Measurements from ENCODE around the gene PDE11A.

DNA sequence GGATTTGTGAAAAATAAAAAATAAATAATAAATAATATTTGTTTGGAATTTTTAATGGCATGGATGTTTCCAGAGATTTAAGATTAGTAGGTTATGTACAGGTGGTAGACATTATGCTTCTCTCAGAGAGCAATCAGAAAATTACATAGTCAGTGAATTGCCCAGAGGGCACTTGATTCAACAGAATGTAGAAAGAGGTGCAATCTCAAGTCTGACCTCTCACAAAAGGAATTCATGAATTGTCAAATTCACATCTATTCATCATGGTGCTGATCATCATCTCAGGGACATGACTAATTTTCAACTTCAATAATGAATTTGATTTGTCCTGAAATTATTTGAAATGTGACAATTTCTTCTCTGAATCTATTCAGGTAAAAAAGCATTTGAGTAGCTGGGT is 172.5 kb downstream of the PDE11A start:
- TF ChIP-seq ATF3 (IDR thresholded peaks at IDR 0.05) (no peak), RAD21 (IDR thresholded peaks at IDR 0.05; ENCODE audit: low read depth) (no peak), CEBPB (IDR thresholded peaks at IDR 0.05; ENCODE audit: low read depth) (no peak), ZBTB33 (IDR thresholded peaks at IDR 0.05; ENCODE audit: extremely low read depth, insufficient replicate concordance, low read length) (no peak), TCF7L2 (IDR thresholded peaks at IDR 0.05; ENCODE audit: borderline replicate concordance, extremely low read depth, insufficient read depth, insufficient read length) (no peak)
- TF ChIP-seq, protein P1, sequence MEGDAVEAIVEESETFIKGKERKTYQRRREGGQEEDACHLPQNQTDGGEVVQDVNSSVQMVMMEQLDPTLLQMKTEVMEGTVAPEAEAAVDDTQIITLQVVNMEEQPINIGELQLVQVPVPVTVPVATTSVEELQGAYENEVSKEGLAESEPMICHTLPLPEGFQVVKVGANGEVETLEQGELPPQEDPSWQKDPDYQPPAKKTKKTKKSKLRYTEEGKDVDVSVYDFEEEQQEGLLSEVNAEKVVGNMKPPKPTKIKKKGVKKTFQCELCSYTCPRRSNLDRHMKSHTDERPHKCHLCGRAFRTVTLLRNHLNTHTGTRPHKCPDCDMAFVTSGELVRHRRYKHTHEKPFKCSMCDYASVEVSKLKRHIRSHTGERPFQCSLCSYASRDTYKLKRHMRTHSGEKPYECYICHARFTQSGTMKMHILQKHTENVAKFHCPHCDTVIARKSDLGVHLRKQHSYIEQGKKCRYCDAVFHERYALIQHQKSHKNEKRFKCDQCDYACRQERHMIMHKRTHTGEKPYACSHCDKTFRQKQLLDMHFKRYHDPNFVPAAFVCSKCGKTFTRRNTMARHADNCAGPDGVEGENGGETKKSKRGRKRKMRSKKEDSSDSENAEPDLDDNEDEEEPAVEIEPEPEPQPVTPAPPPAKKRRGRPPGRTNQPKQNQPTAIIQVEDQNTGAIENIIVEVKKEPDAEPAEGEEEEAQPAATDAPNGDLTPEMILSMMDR (IDR thresholded peaks at IDR 0.05 in 2 of 3, conservative IDR thresholded peaks at IDR 0.05 in 1 of 3; ENCODE audit: borderline replicate concordance in 1 of 3, insufficient read depth in 1 of 3, low read depth in 2 of 3, low read length in 2 of 3) = no peak
- TF ChIP-seq, protein P2, sequence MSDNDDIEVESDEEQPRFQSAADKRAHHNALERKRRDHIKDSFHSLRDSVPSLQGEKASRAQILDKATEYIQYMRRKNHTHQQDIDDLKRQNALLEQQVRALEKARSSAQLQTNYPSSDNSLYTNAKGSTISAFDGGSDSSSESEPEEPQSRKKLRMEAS (IDR thresholded peaks at IDR 0.05) = no peak
- TF ChIP-seq, protein P3, sequence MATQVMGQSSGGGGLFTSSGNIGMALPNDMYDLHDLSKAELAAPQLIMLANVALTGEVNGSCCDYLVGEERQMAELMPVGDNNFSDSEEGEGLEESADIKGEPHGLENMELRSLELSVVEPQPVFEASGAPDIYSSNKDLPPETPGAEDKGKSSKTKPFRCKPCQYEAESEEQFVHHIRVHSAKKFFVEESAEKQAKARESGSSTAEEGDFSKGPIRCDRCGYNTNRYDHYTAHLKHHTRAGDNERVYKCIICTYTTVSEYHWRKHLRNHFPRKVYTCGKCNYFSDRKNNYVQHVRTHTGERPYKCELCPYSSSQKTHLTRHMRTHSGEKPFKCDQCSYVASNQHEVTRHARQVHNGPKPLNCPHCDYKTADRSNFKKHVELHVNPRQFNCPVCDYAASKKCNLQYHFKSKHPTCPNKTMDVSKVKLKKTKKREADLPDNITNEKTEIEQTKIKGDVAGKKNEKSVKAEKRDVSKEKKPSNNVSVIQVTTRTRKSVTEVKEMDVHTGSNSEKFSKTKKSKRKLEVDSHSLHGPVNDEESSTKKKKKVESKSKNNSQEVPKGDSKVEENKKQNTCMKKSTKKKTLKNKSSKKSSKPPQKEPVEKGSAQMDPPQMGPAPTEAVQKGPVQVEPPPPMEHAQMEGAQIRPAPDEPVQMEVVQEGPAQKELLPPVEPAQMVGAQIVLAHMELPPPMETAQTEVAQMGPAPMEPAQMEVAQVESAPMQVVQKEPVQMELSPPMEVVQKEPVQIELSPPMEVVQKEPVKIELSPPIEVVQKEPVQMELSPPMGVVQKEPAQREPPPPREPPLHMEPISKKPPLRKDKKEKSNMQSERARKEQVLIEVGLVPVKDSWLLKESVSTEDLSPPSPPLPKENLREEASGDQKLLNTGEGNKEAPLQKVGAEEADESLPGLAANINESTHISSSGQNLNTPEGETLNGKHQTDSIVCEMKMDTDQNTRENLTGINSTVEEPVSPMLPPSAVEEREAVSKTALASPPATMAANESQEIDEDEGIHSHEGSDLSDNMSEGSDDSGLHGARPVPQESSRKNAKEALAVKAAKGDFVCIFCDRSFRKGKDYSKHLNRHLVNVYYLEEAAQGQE (IDR thresholded peaks at IDR 0.05; ENCODE audit: low read depth) = no peak
